MM.1S (cell line): ENCODE results near the gene PCBP2.

Source experiments
- DNase-seq: peaks from one replicate; pipeline ENCODE4 v3.0.0-alpha.2; 2015
- H2AFZ ChIP-seq: fragments of 300-600 bp; sonication (generic); 2 replicates; pipeline ENCODE4 v1.6.0; 2016; ENCODE audit warnings: antibody characterized with exemption, low read length
- H3F3A ChIP-seq: fragments of 300-600 bp; sonication (generic); 2 replicates; pipeline ENCODE4 v1.6.1; 2016; ENCODE audit warnings: mild to moderate bottlenecking, antibody characterized with exemption, low read length, moderate library complexity, mixed read lengths; ENCODE audit not compliant: insufficient read depth
- H3K27ac ChIP-seq: fragments of 300-600 bp; sonication (generic); 2 replicates; pipeline ENCODE4 v1.5.1; 2016; ENCODE audit warnings: mild to moderate bottlenecking, low read length
- H3K27me3 ChIP-seq: fragments of 300-600 bp; sonication (generic); replicated peaks from 2 replicates; pipeline ENCODE4 v1.6.0; 2016; ENCODE audit warnings: low read length; ENCODE audit not compliant: insufficient read depth
- H3K36me3 ChIP-seq: fragments of 300-600 bp; sonication (generic); replicated peaks from 2 replicates; pipeline ENCODE4 v1.6.1; 2016; ENCODE audit warnings: mild to moderate bottlenecking, low read length, mixed read lengths; ENCODE audit not compliant: insufficient read depth
- H3K4me1 ChIP-seq: fragments of 300-600 bp; sonication (generic); 2 replicates; pipeline ENCODE4 v1.6.1; 2016; ENCODE audit warnings: low read length, mixed read lengths
- H3K4me2 ChIP-seq: fragments of 300-600 bp; sonication (generic); 2 replicates; pipeline ENCODE4 v1.6.0; 2016; ENCODE audit warnings: low read depth, low read length
- H3K4me3 ChIP-seq: fragments of 300-600 bp; sonication (generic); 2 replicates; pipeline ENCODE4 v1.5.1; 2016; ENCODE audit warnings: low read length, mixed read lengths
- H3K79me2 ChIP-seq: fragments of 300-600 bp; sonication (generic); 2 replicates; pipeline ENCODE4 v1.6.1; 2016; ENCODE audit warnings: mixed run types, low read length, mixed read lengths
- H3K9ac ChIP-seq: fragments of 300-600 bp; sonication (generic); 2 replicates; pipeline ENCODE4 v1.6.1; 2016; ENCODE audit warnings: low read length, mixed read lengths
- H3K9me2 ChIP-seq: fragments of 300-600 bp; sonication (generic); replicated peaks from 2 replicates; pipeline ENCODE4 v1.6.1; 2016; ENCODE audit warnings: mild to moderate bottlenecking, low read length, mixed read lengths; ENCODE audit not compliant: insufficient read depth
- H3K9me3 ChIP-seq: fragments of 300-600 bp; sonication (generic); replicated peaks from 2 replicates; pipeline ENCODE4 v1.6.1; 2016; ENCODE audit warnings: mild to moderate bottlenecking, low read length, mixed read lengths; ENCODE audit not compliant: insufficient read depth
- H4K20me1 ChIP-seq: fragments of 300-600 bp; sonication (generic); 2 replicates; pipeline ENCODE4 v1.6.1; 2016; ENCODE audit warnings: mild to moderate bottlenecking, low read length, moderate library complexity, mixed read lengths; ENCODE audit not compliant: insufficient read depth
- CTCF ChIP-seq: fragments of 300-600 bp; sonication (generic); IDR thresholded peaks from 2 replicates; pipeline ENCODE4 v1.5.1; 2016; ENCODE audit warnings: antibody characterized with exemption, low read length, mixed read lengths
- EZH2 ChIP-seq: fragments of 300-600 bp; sonication (generic); optimal IDR thresholded peaks from 2 replicates; pipeline ENCODE3; 2017; ENCODE audit warnings: low read depth, mild to moderate bottlenecking, antibody characterized with exemption, low read length, mixed read lengths
- EZH2phosphoT487 ChIP-seq: fragments of 300-600 bp; sonication (generic); IDR thresholded peaks from 2 replicates; pipeline ENCODE4 v1.6.1; 2018; ENCODE audit warnings: antibody characterized with exemption, low read length

The PCBP2 gene

GRCh38 chr12:53492830-53493609 lies 41.1 kb downstream of the PCBP2 start:
- H3F3A ChIP-seq = peaks cover 18% of the 10 kb centered on the region
- H3K9me2 ChIP-seq = no peaks in the 10 kb centered on the region
- no peaks in the 10 kb centered on the region for H3K27me3 ChIP-seq
- H3K4me2 ChIP-seq = peak overlapping the region; percentile 99
- peak overlapping the region; percentile 73 for H3K9ac ChIP-seq
- peak overlapping the region; percentile 76 for H3K4me3 ChIP-seq
- H4K20me1 ChIP-seq = no peaks in the 10 kb centered on the region
- H2AFZ ChIP-seq = peak overlapping the region; percentile 66
- H3K9me3 ChIP-seq = no peaks in the 10 kb centered on the region
- peak; percentile 89 for DNase-seq
- TF ChIP-seq EZH2 (no peak), EZH2phosphoT487 (no peak), CTCF (no peak)
- H3K4me1 ChIP-seq = peaks cover 11% of the 10 kb centered on the region
- no peaks in the 10 kb centered on the region for H3K36me3 ChIP-seq
- H3K27ac ChIP-seq = peak overlapping the region; percentile 66; the same call in 1 of the 2 replicates
- H3K79me2 ChIP-seq = peaks cover 14% of the 10 kb centered on the region; the same call in 1 of the 2 replicates

GRCh38 chr12:53493610-53494391 lies 41.9 kb downstream of the PCBP2 start:
- Histone ChIP-seq H3F3A (peaks cover 18% of the 10 kb centered on the region), H3K9ac (peak overlapping the region; percentile 73), H3K9me3 (no peaks in the 10 kb centered on the region), H3K27ac (peak overlapping the region; percentile 66; the same call in 1 of the 2 replicates), H3K79me2 (peaks cover 19% of the 10 kb centered on the region), H3K4me1 (peaks cover 17% of the 10 kb centered on the region), H3K4me2 (peak overlapping the region; percentile 99), H3K4me3 (peak overlapping the region; percentile 76), H4K20me1 (no peaks in the 10 kb centered on the region), H2AFZ (peak overlapping the region; percentile 61), H3K9me2 (no peaks in the 10 kb centered on the region), H3K27me3 (no peaks in the 10 kb centered on the region), H3K36me3 (no peaks in the 10 kb centered on the region)
- no peak for DNase-seq
- TF ChIP-seq EZH2 (no peak), EZH2phosphoT487 (no peak), CTCF (no peak)

DNA sequence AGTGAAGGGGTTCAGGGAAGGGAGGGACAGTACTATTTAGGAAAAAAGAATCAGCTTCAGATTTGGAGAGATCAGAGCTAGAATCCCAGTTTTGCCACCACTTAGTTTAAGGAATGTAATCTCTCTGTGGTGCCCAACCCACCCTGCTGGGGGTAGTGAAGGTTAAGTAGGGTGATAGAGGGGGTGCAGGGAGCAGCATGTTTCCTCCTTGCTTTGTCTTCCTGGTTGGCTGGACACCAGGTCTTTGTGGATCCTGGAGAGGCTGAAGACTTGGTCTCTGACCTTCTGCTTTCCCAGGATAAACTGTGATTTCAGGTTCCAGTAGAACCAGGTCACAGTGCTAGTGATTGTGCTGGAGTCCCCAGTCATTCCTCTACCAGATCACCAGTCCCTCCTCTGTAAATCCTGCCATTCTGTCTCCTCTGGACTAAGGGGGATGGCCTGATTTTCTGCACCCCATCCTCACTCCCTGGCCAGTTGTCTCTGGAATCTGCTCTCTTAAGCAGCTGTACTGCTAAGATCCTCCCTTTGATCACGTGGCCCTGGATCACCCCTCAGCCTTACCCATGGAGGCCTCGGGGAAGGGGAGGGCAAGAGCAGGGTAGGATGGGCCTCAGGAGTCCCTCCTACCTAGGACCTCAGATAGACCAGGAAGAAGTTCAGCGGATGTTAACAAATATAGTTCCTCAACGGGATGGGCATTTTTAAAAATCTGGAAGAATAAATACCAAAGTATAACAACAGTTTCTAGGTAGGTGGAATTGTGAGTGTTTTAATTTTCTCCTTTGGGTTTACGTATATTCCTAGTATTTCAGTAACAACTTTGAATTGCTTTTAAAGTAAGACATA lies 44.2 kb downstream of the PCBP2 start:
- no peak overlapping the region for H3K27ac ChIP-seq
- no peaks in the 10 kb centered on the region for H3K9me2 ChIP-seq
- H3K9ac ChIP-seq = no peak overlapping the region
- H3K4me2 ChIP-seq = no peak overlapping the region
- peaks cover 22% of the 10 kb centered on the region for H3F3A ChIP-seq
- H3K79me2 ChIP-seq = peaks cover 27% of the 10 kb centered on the region
- no peak for DNase-seq
- H3K4me3 ChIP-seq = no peak overlapping the region
- H3K27me3 ChIP-seq = no peaks in the 10 kb centered on the region
- no peaks in the 10 kb centered on the region for H3K9me3 ChIP-seq
- no peak overlapping the region for H2AFZ ChIP-seq
- TF ChIP-seq EZH2phosphoT487 (no peak), CTCF (no peak), EZH2 (no peak)
- H4K20me1 ChIP-seq = no peaks in the 10 kb centered on the region
- H3K36me3 ChIP-seq = no peaks in the 10 kb centered on the region
- H3K4me1 ChIP-seq = peaks cover 19% of the 10 kb centered on the region
